Neuronal stem cell (in vitro differentiated cells): ENCODE measurements around the gene FNDC1.
"Not testable (repeated sequence)": the region's sequence is repeated elsewhere in the genome, so short reads cannot be mapped to it uniquely, and the experiment has no call there.

Experiments used
- DNase-seq: peaks from one replicate; pipeline ENCODE4 v3.0.0-alpha.2; 2013; ENCODE audit warnings: low spot score
- H2AFZ ChIP-seq: one replicate; pipeline ENCODE4 v1.6.1; 2013; ENCODE audit warnings: mild to moderate bottlenecking, low read length, inconsistent platforms
- H2AK5ac ChIP-seq: 2 replicates; pipeline ENCODE4 v1.6.1; 2013; ENCODE audit warnings: low read depth, mild to moderate bottlenecking, inconsistent platforms, low read length, moderate library complexity, mixed read lengths
- H2BK120ac ChIP-seq: 2 replicates; pipeline ENCODE4 v1.6.1; 2013; ENCODE audit warnings: low read depth, mild to moderate bottlenecking, inconsistent platforms, low read length, moderate library complexity, mixed read lengths
- H2BK12ac ChIP-seq: one replicate; pipeline ENCODE4 v1.6.1; 2013; ENCODE audit warnings: low read length, inconsistent platforms
- H2BK15ac ChIP-seq: 2 replicates; pipeline ENCODE4 v1.6.1; 2013; ENCODE audit warnings: mild to moderate bottlenecking, low read length, inconsistent platforms, mixed read lengths
- H2BK5ac ChIP-seq: one replicate; pipeline ENCODE4 v1.6.1; 2013; ENCODE audit warnings: inconsistent platforms, mild to moderate bottlenecking, low read length, moderate library complexity
- H3K14ac ChIP-seq: one replicate; pipeline ENCODE4 v1.6.1; 2013; ENCODE audit warnings: low read length, inconsistent platforms
- H3K18ac ChIP-seq: 2 replicates; pipeline ENCODE4 v1.6.1; 2013; ENCODE audit warnings: low read length, inconsistent platforms
- H3K23ac ChIP-seq: 2 replicates; pipeline ENCODE4 v1.6.1; 2013; ENCODE audit warnings: low read depth, mild to moderate bottlenecking, mixed read lengths, low read length, inconsistent platforms; ENCODE audit not compliant: poor library complexity
- H3K27ac ChIP-seq: replicated peaks from 3 replicates; pipeline ENCODE4 v1.5.1; 2013; ENCODE audit warnings: low read length, inconsistent platforms
- H3K27me3 ChIP-seq, 3 experiments: 2 replicates each; pipeline ENCODE4 v1.6.1; 2013; ENCODE audit warnings: low read length in 3 of 3, mild to moderate bottlenecking in 2 of 3, inconsistent platforms in 1 of 3, low read depth in 1 of 3, mixed read lengths in 1 of 3, moderate library complexity in 1 of 3; ENCODE audit not compliant: control insufficient read depth in 3 of 3, insufficient read depth in 3 of 3
- H3K36me3 ChIP-seq, 2 donors: replicated peaks in 1 of 2; 2 replicates each; pipeline ENCODE4 v1.6.1; 2013; ENCODE audit warnings: low read length in 2 of 2; ENCODE audit not compliant: control insufficient read depth in 2 of 2, insufficient read depth in 2 of 2
- H3K4ac ChIP-seq: 2 replicates; pipeline ENCODE4 v1.6.1; 2013; ENCODE audit warnings: inconsistent platforms, mild to moderate bottlenecking, low read length, moderate library complexity
- H3K4me1 ChIP-seq, 2 donors: 1 replicate in 1 of 2; 2 replicates in 1 of 2; pipeline ENCODE4 v1.6.1; 2013; ENCODE audit warnings: low read length in 2 of 2, low read depth in 1 of 2; ENCODE audit not compliant: control insufficient read depth in 2 of 2, insufficient read depth in 1 of 2
- H3K4me2 ChIP-seq: one replicate; pipeline ENCODE4 v1.6.1; 2013; ENCODE audit warnings: mild to moderate bottlenecking, low read length, inconsistent platforms; ENCODE audit not compliant: insufficient read depth, poor library complexity, severe bottlenecking
- H3K4me3 ChIP-seq, 2 donors: 2 replicates each; pipeline ENCODE4 v1.5.1; 2013; ENCODE audit warnings: low read length in 2 of 2, mild to moderate bottlenecking in 2 of 2, inconsistent platforms in 1 of 2, moderate library complexity in 1 of 2
- H3K79me1 ChIP-seq: one replicate; pipeline ENCODE4 v1.6.1; 2013; ENCODE audit warnings: low read depth, mild to moderate bottlenecking, inconsistent platforms, low read length, moderate library complexity
- H3K9ac ChIP-seq: one replicate; pipeline ENCODE4 v1.6.1; 2013; ENCODE audit warnings: mild to moderate bottlenecking, low read depth, low read length, inconsistent platforms; ENCODE audit not compliant: poor library complexity
- H3K9me3 ChIP-seq, 2 donors: replicated peaks in 1 of 2; 2 replicates each; pipeline versions ENCODE3 to v1.6.1; 2013; ENCODE audit warnings: low read length in 2 of 2, mild to moderate bottlenecking in 2 of 2, inconsistent platforms in 1 of 2, low read depth in 1 of 2, mixed read lengths in 1 of 2, moderate library complexity in 1 of 2; ENCODE audit not compliant: control insufficient read depth in 2 of 2, insufficient read depth in 1 of 2
- H4K8ac ChIP-seq: one replicate; pipeline ENCODE4 v1.6.1; 2013; ENCODE audit warnings: low read depth, mild to moderate bottlenecking, inconsistent platforms, low read length, moderate library complexity
- H4K91ac ChIP-seq: one replicate; pipeline ENCODE4 v1.6.1; 2013; ENCODE audit warnings: low read length, low read depth, mild to moderate bottlenecking, inconsistent platforms; ENCODE audit not compliant: poor library complexity
- WGBS, 2 donors: extraction: QIAGEN DNeasy Blood & Tissue Kit; methylation state at CpG; one replicate each; pipeline ENCODE4 v1.1.7; 2013; ENCODE audit warnings: missing lambda C conversion rate in 2 of 2, mixed read lengths in 1 of 2; ENCODE audit not compliant: insufficient read length in 2 of 2, insufficient replicate concordance in 1 of 2; ENCODE audit errors: extremely low coverage in 2 of 2; 5-methylcytosine and 5-hydroxymethylcytosine counted together

FNDC1 gene

DNA sequence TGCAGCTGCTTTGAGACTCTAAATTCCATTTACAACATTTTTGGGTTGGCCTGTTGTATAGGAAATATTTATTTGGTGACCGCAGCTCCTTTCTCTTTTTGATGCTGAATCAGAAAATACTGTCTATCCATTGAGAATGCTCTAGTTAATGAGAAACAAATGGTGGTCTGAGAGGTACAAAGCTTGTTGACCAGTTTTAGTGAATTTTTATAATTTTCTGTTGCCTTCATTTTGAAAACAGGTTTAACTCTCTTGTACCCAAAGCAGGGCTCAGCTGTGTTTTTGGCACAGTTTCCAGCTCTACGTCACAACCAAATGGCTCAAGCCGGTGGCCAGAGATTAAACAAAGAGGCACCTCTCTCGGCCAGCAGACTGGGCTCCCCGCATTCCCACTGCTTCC lies 113.2 kb downstream of the FNDC1 start:
- H2BK5ac ChIP-seq = no peak overlapping the region
- no peaks in the 10 kb centered on the region for H3K27me3 ChIP-seq
- no peak overlapping the region for H3K27ac ChIP-seq
- H3K4me2 ChIP-seq = no peak overlapping the region
- H4K8ac ChIP-seq = no peak overlapping the region
- no peaks in the 10 kb centered on the region for H3K9me3 ChIP-seq
- H2AK5ac ChIP-seq = no peak overlapping the region
- no peaks in the 10 kb centered on the region for H3K79me1 ChIP-seq
- H3K36me3 ChIP-seq = no peaks in the 10 kb centered on the region
- no CpG with 5 or more reads among the region's 5 CpGs for WGBS, 2 donors
- H3K4me3 ChIP-seq = no peak overlapping the region
- H2BK120ac ChIP-seq = no peak overlapping the region
- no peak overlapping the region for H2AFZ ChIP-seq
- no peak overlapping the region for H2BK12ac ChIP-seq
- H3K14ac ChIP-seq = no peak overlapping the region
- H3K4me1 ChIP-seq = peaks cover 0 to 2% of the 10 kb centered on the region in 2 donors
- H3K18ac ChIP-seq = no peak overlapping the region
- H4K91ac ChIP-seq = no peak overlapping the region
- no peak overlapping the region for H3K4ac ChIP-seq
- no peak overlapping the region for H3K23ac ChIP-seq
- H2BK15ac ChIP-seq = no peak overlapping the region
- no peak overlapping the region for H3K9ac ChIP-seq
- DNase-seq = no peak

DNA sequence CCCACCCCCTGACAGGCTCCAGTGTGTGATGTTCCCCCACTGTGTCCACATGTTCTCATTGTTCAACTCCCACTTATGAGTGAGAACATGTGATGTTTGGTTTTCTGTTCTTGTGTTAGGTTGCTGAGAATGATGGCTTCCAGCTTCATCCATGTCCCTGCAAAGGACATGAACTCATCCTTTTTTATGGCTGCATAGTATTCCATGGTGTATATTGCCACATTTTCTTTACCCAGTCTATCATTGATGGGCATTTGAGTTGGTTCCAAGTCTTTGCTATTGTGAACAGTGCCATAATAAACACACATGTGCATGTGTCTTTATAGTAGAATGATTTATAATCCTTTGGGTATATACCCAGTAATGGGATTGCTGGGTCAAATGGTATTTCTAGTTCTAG lies 115.5 kb downstream of the FNDC1 start:
- H3K23ac ChIP-seq, H3K4me2 ChIP-seq, H3K18ac ChIP-seq, H2BK120ac ChIP-seq, H3K79me1 ChIP-seq, H3K27ac ChIP-seq, H2AFZ ChIP-seq, H3K4me1 ChIP-seq, H2BK15ac ChIP-seq, H4K91ac ChIP-seq, H3K9ac ChIP-seq, H3K14ac ChIP-seq, H3K27me3 ChIP-seq, H3K4ac ChIP-seq, H2AK5ac ChIP-seq, H3K36me3 ChIP-seq, H3K4me3 ChIP-seq, H3K9me3 ChIP-seq, H2BK5ac ChIP-seq, H2BK12ac ChIP-seq, DNase-seq, H4K8ac ChIP-seq: not testable (repeated sequence)

DNA sequence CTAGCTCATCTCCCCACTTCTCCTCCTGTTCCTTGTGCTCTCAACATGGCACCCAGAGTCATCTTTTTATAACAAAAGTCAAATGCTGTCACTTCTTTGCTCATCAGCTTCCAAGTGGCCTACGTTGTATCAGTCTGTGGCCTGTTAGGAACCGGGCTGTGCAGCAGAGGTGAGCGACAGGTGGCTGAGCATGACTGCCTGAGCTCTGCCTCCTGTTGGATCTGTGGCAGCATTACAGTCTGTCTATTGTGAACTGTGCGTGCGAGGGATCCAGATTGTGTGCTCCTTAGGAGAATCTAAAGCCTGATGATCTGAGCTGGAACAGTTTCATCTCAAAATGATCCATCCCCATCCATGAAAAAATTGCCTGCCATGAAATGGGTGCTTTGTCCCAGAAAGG lies 129.6 kb downstream of the FNDC1 start:
- H2BK5ac ChIP-seq = no peak overlapping the region
- DNase-seq = no peak
- H3K18ac ChIP-seq = no peak overlapping the region
- no peak overlapping the region for H2BK120ac ChIP-seq
- no peak overlapping the region for H3K4ac ChIP-seq
- no peaks in the 10 kb centered on the region for H3K79me1 ChIP-seq
- no peak overlapping the region for H3K27ac ChIP-seq
- no CpG with 5 or more reads among the region's 5 CpGs for WGBS, 2 donors
- peak overlapping the region; percentile 10 for H2AK5ac ChIP-seq
- no peak overlapping the region for H3K9ac ChIP-seq
- no peaks in the 10 kb centered on the region for H3K36me3 ChIP-seq
- H2BK12ac ChIP-seq = no peak overlapping the region
- H3K4me1 ChIP-seq = no peaks in the 10 kb centered on the region
- H3K14ac ChIP-seq = no peak overlapping the region
- no peak overlapping the region for H4K91ac ChIP-seq
- no peak overlapping the region for H3K23ac ChIP-seq
- H3K27me3 ChIP-seq = peaks cover 0 to 1% (median 0%) of the 10 kb centered on the region in 3 experiments
- no peak overlapping the region for H3K4me2 ChIP-seq
- H2BK15ac ChIP-seq = no peak overlapping the region
- H2AFZ ChIP-seq = no peak overlapping the region
- no peaks in the 10 kb centered on the region for H3K9me3 ChIP-seq
- H4K8ac ChIP-seq = no peak overlapping the region
- H3K4me3 ChIP-seq = peak overlapping the region in 1 of 2 donors; percentile 52

DNA sequence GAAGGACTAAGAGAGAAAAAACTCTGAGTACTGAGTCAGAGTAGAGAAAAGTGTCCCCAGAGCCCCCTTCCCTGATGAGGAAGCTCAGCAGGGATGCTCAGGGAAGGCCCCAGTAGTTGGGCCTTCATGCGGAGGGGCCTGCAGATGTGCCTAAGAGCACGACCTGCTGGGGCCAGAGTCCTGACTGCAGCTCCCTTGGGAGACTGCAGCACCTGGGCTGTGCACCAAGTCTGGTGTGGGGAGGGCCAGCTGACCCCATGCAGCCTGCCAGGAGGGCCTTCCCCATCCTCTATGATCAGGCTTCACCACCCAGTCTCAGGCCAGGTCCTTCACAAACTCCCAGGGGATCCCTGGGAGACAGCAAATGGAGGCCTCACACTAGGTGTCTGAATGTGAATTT lies 130.4 kb downstream of the FNDC1 start:
- Histone ChIP-seq H3K4me2 (no peak overlapping the region), H2BK5ac (no peak overlapping the region), H3K36me3 (no peaks in the 10 kb centered on the region), H2BK120ac (no peak overlapping the region), H3K23ac (no peak overlapping the region), H3K4me1 (no peaks in the 10 kb centered on the region), H3K9me3 (no peaks in the 10 kb centered on the region), H2BK12ac (no peak overlapping the region), H4K91ac (no peak overlapping the region), H3K79me1 (no peaks in the 10 kb centered on the region), H2AFZ (no peak overlapping the region), H3K14ac (no peak overlapping the region), H3K27ac (no peak overlapping the region), H3K4me3 (no peak overlapping the region), H3K18ac (no peak overlapping the region), H3K27me3 (peaks cover 0 to 1% (median 0%) of the 10 kb centered on the region in 3 experiments), H4K8ac (no peak overlapping the region), H3K4ac (no peak overlapping the region), H3K9ac (no peak overlapping the region), H2AK5ac (peak overlapping the region; percentile 10), H2BK15ac (no peak overlapping the region)
- WGBS, 2 donors = no CpG with 5 or more reads among the region's 2 CpGs
- no peak for DNase-seq
